ENCODE results near the gene EPAS1. TPM values are rescaled to one million over a fixed set of nuclear protein-coding genes. Genes with fewer than 3 reads are reported as not detected.

EPAS1 gene
- total RNA-seq, 2 donors from 2014 or later: 517 to 667 TPM

- DNase-seq (ENCODE audit: low spot score) (no peak), ATAC-seq (ENCODE audit: insufficient number of reproducible peaks, low FRiP score, low read depth) (no peak)
- no peaks in the 10 kb centered on the region for H3K9me3 ChIP-seq
Observed at GRCh38 chr2:46313063-46313462, 15.9 kb downstream of the EPAS1 start.

GRCh38 chr2:46314065-46314835 is 17.0 kb downstream of the EPAS1 start:
- Histone ChIP-seq H3K27me3 (replicated peaks; ENCODE audit: insufficient read depth) (no peaks in the 10 kb centered on the region), H3K4me3 (peak overlapping the region; percentile 39), H3K9me3 (no peaks in the 10 kb centered on the region), H3K27ac (peak overlapping the region; percentile 87 to 97), H3K36me3 (no peaks in the 10 kb centered on the region), H3K4me1 (ENCODE audit: control insufficient read depth in 1 of 2, low read depth in 2 of 2) (peaks cover 66 to 95% of the 10 kb centered on the region in 2 donors)
- DNase-seq (ENCODE audit: low spot score) (no peak), ATAC-seq (ENCODE audit: insufficient number of reproducible peaks, low FRiP score, low read depth) (no peak)
- TF ChIP-seq, protein P1, sequence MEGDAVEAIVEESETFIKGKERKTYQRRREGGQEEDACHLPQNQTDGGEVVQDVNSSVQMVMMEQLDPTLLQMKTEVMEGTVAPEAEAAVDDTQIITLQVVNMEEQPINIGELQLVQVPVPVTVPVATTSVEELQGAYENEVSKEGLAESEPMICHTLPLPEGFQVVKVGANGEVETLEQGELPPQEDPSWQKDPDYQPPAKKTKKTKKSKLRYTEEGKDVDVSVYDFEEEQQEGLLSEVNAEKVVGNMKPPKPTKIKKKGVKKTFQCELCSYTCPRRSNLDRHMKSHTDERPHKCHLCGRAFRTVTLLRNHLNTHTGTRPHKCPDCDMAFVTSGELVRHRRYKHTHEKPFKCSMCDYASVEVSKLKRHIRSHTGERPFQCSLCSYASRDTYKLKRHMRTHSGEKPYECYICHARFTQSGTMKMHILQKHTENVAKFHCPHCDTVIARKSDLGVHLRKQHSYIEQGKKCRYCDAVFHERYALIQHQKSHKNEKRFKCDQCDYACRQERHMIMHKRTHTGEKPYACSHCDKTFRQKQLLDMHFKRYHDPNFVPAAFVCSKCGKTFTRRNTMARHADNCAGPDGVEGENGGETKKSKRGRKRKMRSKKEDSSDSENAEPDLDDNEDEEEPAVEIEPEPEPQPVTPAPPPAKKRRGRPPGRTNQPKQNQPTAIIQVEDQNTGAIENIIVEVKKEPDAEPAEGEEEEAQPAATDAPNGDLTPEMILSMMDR (IDR thresholded peaks at IDR 0.05): no peak

More at GRCh38 chr2:46313063-46313462, 15.9 kb downstream of the EPAS1 start:
- Histone ChIP-seq H3K27ac (peak overlapping the region; percentile 87 to 97), H3K4me1 (ENCODE audit: control insufficient read depth in 1 of 2, low read depth in 2 of 2) (peaks cover 72 to 95% of the 10 kb centered on the region in 2 donors), H3K4me3 (no peak overlapping the region), H3K36me3 (no peaks in the 10 kb centered on the region), H3K27me3 (replicated peaks; ENCODE audit: insufficient read depth) (no peaks in the 10 kb centered on the region)
- TF ChIP-seq, protein P1 (IDR thresholded peaks at IDR 0.05): no peak

GRCh38 chr2:46315103-46315890 is 18.1 kb downstream of the EPAS1 start:
- ATAC-seq (ENCODE audit: insufficient number of reproducible peaks, low FRiP score, low read depth): peak; percentile 94
- peak; percentile 93 for DNase-seq (ENCODE audit: low spot score)
- Histone ChIP-seq H3K4me3 (peak overlapping the region; percentile 39), H3K9me3 (no peaks in the 10 kb centered on the region), H3K27me3 (replicated peaks; ENCODE audit: insufficient read depth) (no peaks in the 10 kb centered on the region), H3K27ac (peak overlapping the region; percentile 87 to 97), H3K4me1 (ENCODE audit: control insufficient read depth in 1 of 2, low read depth in 2 of 2) (peaks cover 72 to 95% of the 10 kb centered on the region in 2 donors), H3K36me3 (no peaks in the 10 kb centered on the region)
- TF ChIP-seq, protein P1 (IDR thresholded peaks at IDR 0.05): no peak

GRCh38 chr2:46317094-46317486 is 19.9 kb downstream of the EPAS1 start:
- ATAC-seq (ENCODE audit: insufficient number of reproducible peaks, low FRiP score, low read depth): no peak

More at GRCh38 chr2:46317094-46317486, 19.9 kb downstream of the EPAS1 start:
- Histone ChIP-seq H3K27ac (peak overlapping the region; percentile 87 to 97), H3K9me3 (no peaks in the 10 kb centered on the region), H3K4me3 (no peak overlapping the region), H3K4me1 (ENCODE audit: control insufficient read depth in 1 of 2, low read depth in 2 of 2) (peaks cover 70 to 95% of the 10 kb centered on the region in 2 donors), H3K36me3 (no peaks in the 10 kb centered on the region), H3K27me3 (replicated peaks; ENCODE audit: insufficient read depth) (no peaks in the 10 kb centered on the region)
- no peak for DNase-seq (ENCODE audit: low spot score)
- TF ChIP-seq, protein P1 (IDR thresholded peaks at IDR 0.05): no peak

Data from thoracic aorta (tissue), 2 donors.